K562 (cell line): ENCODE results near the gene CHEK2.

Experiments used
- EZH2 ChIP-seq: IDR thresholded peaks from 2 replicates; pipeline ENCODE4 v1.6.1; 2012; ENCODE audit warnings: low read depth, mild to moderate bottlenecking, inconsistent platforms, low read length, borderline replicate concordance
- NBN ChIP-seq: fragments of 450-650 bp; IDR thresholded peaks from 2 replicates; pipeline ENCODE4 v1.6.1; 2016; ENCODE audit warnings: low read depth, mild to moderate bottlenecking
- PKNOX1 ChIP-seq: fragments of 450-650 bp; IDR thresholded peaks from 2 replicates; pipeline ENCODE4 v1.6.1; 2016
- POLR2A ChIP-seq: fragments of 450-650 bp; conservative IDR thresholded peaks from 2 replicates; pipeline ENCODE4 v1.6.1; 2016
- POLR2AphosphoS5 ChIP-seq: IDR thresholded peaks from 2 replicates; pipeline ENCODE4 v1.6.1; 2011; ENCODE audit warnings: mild to moderate bottlenecking, low read depth, low read length, moderate library complexity; ENCODE audit not compliant: control insufficient read depth, insufficient read depth
- RBM17 ChIP-seq: fragments of 200-400 bp; formaldehyde crosslinking; IDR thresholded peaks from 2 replicates; pipeline ENCODE4 v1.6.1; 2017; ENCODE audit warnings: low read depth, mild to moderate bottlenecking, low read length, borderline replicate concordance
- RCOR1 ChIP-seq, 2 experiments: IDR thresholded peaks; 2 replicates each; pipeline ENCODE4 v1.6.1; 2012; ENCODE audit warnings: low read depth in 2 of 2, low read length in 2 of 2, borderline replicate concordance in 1 of 2, improper control_type of control experiment in 1 of 2
- TAF15 ChIP-seq: fragments of 200-400 bp; formaldehyde crosslinking; IDR thresholded peaks from 2 replicates; pipeline ENCODE4 v1.6.1; 2017; ENCODE audit warnings: mild to moderate bottlenecking, low read depth, low read length, moderate library complexity
- TF ChIP-seq, protein P1 (sequence below), 3 experiments: IDR thresholded peaks in 2 of 3; conservative IDR thresholded peaks in 1 of 3; 2 replicates each; pipeline ENCODE4 v1.5.1; 2011 to 2012; ENCODE audit warnings: low read length in 3 of 3, mild to moderate bottlenecking in 3 of 3, control low read depth in 2 of 3, improper control_type of control experiment in 1 of 3, inconsistent platforms in 1 of 3, low read depth in 1 of 3, mixed read lengths in 1 of 3, moderate library complexity in 1 of 3; ENCODE audit not compliant: insufficient read depth in 2 of 3

GRCh38 chr22:28670756-28671155, 70.9 kb downstream of the CHEK2 start:
- TF ChIP-seq NBN (no peak), PKNOX1 (no peak), TAF15 (no peak), POLR2A (no peak), RCOR1 (IDR thresholded peaks at IDR 0.05; ENCODE audit: borderline replicate concordance in 1 of 2, low read depth in 2 of 2, low read length in 2 of 2) (no peak), RBM17 (no peak), EZH2 (no peak), POLR2AphosphoS5 (no peak)
- TF ChIP-seq, protein P1, sequence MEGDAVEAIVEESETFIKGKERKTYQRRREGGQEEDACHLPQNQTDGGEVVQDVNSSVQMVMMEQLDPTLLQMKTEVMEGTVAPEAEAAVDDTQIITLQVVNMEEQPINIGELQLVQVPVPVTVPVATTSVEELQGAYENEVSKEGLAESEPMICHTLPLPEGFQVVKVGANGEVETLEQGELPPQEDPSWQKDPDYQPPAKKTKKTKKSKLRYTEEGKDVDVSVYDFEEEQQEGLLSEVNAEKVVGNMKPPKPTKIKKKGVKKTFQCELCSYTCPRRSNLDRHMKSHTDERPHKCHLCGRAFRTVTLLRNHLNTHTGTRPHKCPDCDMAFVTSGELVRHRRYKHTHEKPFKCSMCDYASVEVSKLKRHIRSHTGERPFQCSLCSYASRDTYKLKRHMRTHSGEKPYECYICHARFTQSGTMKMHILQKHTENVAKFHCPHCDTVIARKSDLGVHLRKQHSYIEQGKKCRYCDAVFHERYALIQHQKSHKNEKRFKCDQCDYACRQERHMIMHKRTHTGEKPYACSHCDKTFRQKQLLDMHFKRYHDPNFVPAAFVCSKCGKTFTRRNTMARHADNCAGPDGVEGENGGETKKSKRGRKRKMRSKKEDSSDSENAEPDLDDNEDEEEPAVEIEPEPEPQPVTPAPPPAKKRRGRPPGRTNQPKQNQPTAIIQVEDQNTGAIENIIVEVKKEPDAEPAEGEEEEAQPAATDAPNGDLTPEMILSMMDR (IDR thresholded peaks at IDR 0.05 in 2 of 3, conservative IDR thresholded peaks at IDR 0.05 in 1 of 3; ENCODE audit: insufficient read depth in 2 of 3, low read depth in 1 of 3, low read length in 3 of 3): no peak
